DND-41 (cell line): ENCODE data around the gene KIAA1328.

Source experiments
- CTCF ChIP-seq: IDR thresholded peaks from 2 replicates; pipeline ENCODE4 v1.5.1; 2012; ENCODE audit warnings: borderline replicate concordance, low read length, moderate library complexity, mild to moderate bottlenecking; ENCODE audit not compliant: poor library complexity, severe bottlenecking; ENCODE audit errors: extremely low read depth
- EZH2 ChIP-seq: IDR thresholded peaks from 3 replicates; pipeline ENCODE4 v1.6.1; 2012; ENCODE audit warnings: borderline replicate concordance, low read depth, mild to moderate bottlenecking, moderate library complexity, low read length, inconsistent platforms; ENCODE audit not compliant: severe bottlenecking

- TF ChIP-seq CTCF = no peak
- no peak for TF ChIP-seq EZH2
Observed at GRCh38 chr18:37260367-37261093, 431.6 kb downstream of the KIAA1328 start.
